ENCODE measurements around the gene DLG5.

DNA sequence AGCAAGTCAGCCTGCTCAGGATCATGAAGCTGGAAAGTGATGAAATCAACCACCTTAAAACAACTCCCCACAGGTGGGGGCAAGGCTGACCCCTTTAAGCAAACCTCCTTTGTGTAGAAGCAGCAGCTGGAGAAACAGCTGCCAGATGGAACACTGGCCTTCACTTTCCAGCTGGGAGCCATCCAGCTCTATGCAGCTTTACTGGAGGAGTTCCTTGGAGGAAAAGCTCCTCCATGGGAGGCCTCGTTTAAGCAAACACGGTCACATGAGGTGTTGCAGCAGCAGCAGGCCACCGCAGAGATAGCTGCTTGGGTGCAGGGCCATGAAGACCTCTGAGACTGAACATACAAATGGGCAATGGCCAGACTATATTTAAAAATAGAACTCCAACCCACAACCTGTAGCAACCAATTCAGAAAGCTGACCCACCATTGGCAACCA is 13.0 kb upstream of the DLG5 start:
- TF ChIP-seq TAF1 (IDR thresholded peaks at IDR 0.05; ENCODE audit: borderline replicate concordance, insufficient read depth, low read length) (no peak), SIN3A (IDR thresholded peaks at IDR 0.05; ENCODE audit: borderline replicate concordance, insufficient read depth, low read length) (no peak), POLR2AphosphoS5 (IDR thresholded peaks at IDR 0.05; ENCODE audit: low read depth, low read length) (no peak), FOXP2 (optimal IDR thresholded peaks at IDR 0.05; ENCODE audit: borderline replicate concordance, extremely low read depth, extremely low read length, insufficient read depth) (no peak)

Data from PFSK-1 (cell line).